Measurements from ENCODE around the gene SLIT3. TPM values are rescaled to one million over a fixed set of nuclear protein-coding genes. Genes with fewer than 3 reads are reported as not detected.
A peak's percentile ranks its signal among the peaks of the same experiment; 100 is the strongest.

SLIT3 gene
- total RNA-seq, 4 donors from 2014 or later, result 6.8 to 23.1 (median 13.3) TPM

GRCh38 chr5:168951356-168951755, 349.6 kb downstream of the SLIT3 start:
- Histone ChIP-seq H3K4me3 (no peak overlapping the region), H3K36me3 (no peaks in the 10 kb centered on the region), H3K4me1 (no peaks in the 10 kb centered on the region), H3K27ac (no peak overlapping the region), H3K9me3 (no peaks in the 10 kb centered on the region), H3K27me3 (no peaks in the 10 kb centered on the region)
- DNase-seq, result no peak
- TF ChIP-seq POLR2A (IDR thresholded peaks at IDR 0.05) (no peak), CTCF (IDR thresholded peaks at IDR 0.05) (no peak)

- H3K4me3 ChIP-seq, result no peak overlapping the region
- no peaks in the 10 kb centered on the region for H3K27me3 ChIP-seq
- TF ChIP-seq CTCF (IDR thresholded peaks at IDR 0.05), result no peak
- no peak for TF ChIP-seq POLR2A (IDR thresholded peaks at IDR 0.05)
- no peaks in the 10 kb centered on the region for H3K36me3 ChIP-seq
- no peaks in the 10 kb centered on the region for H3K9me3 ChIP-seq
- no peak for DNase-seq
- H3K27ac ChIP-seq, result no peak overlapping the region
- H3K4me1 ChIP-seq, result no peaks in the 10 kb centered on the region
Observed at GRCh38 chr5:168950241-168950951, 350.5 kb downstream of the SLIT3 start.

DNA sequence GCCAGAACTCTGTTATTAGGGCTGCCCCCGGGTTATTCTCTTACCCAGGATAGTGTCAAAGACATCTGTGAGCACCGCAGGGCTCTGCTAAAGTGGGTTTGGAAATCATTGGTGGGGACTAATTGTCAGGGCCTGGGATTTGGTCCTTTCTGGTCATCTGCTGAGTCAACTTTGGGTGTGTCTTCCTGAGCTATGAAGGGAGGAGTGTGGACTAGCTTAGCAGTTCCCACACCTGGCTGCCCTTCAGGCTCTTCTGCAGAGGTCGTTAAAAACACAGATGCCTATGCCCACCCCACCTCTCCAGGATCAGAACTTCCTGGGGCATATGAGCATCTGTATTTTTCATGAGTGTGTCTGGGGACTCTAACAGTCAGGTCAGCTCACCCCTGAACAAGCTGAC, 352.2 kb downstream of the SLIT3 start:
- no peaks in the 10 kb centered on the region for H3K4me1 ChIP-seq
- H3K36me3 ChIP-seq, result no peaks in the 10 kb centered on the region
- no peaks in the 10 kb centered on the region for H3K27me3 ChIP-seq
- H3K27ac ChIP-seq, result no peak overlapping the region
- no peak for DNase-seq
- no peaks in the 10 kb centered on the region for H3K9me3 ChIP-seq
- TF ChIP-seq CTCF (IDR thresholded peaks at IDR 0.05) (no peak), POLR2A (IDR thresholded peaks at IDR 0.05) (no peak)
- no peak overlapping the region for H3K4me3 ChIP-seq

DNA sequence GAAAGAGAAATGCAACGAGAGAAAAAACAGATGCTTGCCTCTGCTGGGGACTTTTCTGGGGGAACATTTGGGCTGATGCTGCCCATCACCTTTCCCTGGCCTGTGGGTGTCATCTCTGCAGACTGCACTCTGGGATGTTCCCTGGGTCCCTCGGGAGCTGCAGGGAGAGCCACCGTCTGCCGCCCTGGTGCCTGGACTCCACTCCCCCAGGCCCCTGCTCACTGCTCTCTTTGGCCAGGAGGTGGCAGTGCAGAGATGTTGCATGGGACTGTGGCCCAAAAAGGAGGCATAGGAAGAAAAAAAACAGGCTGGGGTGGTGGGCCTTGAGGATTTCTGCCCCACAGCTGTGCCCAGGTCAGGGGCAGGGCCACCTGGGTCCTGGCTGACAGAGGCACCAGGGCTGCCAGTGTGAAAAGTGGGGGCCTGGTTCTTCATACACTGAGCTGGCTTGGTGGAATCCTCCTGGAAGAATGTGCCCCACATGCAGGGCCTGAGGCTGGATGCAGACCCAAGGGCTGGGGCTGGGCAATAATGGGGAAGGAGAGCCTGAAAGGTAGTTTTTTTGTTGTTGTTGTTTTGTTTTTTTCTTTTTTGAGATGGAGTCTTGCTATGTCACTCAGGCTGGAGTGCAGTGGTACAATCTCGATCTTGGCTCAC, 353.6 kb downstream of the SLIT3 start:
- Histone ChIP-seq H3K9me3 (no peaks in the 10 kb centered on the region), H3K4me3 (no peak overlapping the region), H3K27ac (no peak overlapping the region), H3K27me3 (no peaks in the 10 kb centered on the region), H3K4me1 (no peaks in the 10 kb centered on the region), H3K36me3 (no peaks in the 10 kb centered on the region)
- TF ChIP-seq POLR2A (IDR thresholded peaks at IDR 0.05), result no peak
- peak in 4 of 6 experiments; percentile 38 to 45 (median 40) for TF ChIP-seq CTCF (IDR thresholded peaks at IDR 0.05)
- DNase-seq, result peak in 1 of 3 donors; percentile 50

DNA sequence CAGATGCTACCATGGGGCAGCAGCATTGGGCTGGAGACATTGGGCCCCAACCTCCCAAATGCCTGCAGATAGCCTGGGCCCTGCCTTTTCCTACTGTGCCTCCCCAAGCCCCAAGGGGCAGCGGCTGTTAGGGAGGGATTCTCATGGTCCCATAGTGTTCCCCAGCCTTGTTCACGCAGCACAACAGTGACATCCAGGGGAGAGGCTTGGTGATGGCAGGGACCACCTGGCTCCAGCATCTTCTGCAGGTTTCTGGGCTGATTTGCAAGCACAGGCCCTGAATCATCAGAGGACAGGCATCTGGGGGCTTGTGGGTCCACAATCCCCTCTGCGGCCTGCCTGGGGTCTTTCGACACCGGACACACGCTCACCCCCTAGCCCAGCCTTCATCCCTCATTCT, 354.6 kb downstream of the SLIT3 start:
- Histone ChIP-seq H3K4me3 (no peak overlapping the region), H3K9me3 (no peaks in the 10 kb centered on the region), H3K27me3 (no peaks in the 10 kb centered on the region), H3K27ac (no peak overlapping the region), H3K36me3 (no peaks in the 10 kb centered on the region), H3K4me1 (no peaks in the 10 kb centered on the region)
- DNase-seq, result no peak
- TF ChIP-seq CTCF (IDR thresholded peaks at IDR 0.05) (no peak), POLR2A (IDR thresholded peaks at IDR 0.05) (no peak)

Measured in Peyer's patch (tissue), 4 donors.